Body of pancreas (tissue), 4 donors: ENCODE results near the gene PHF12. TPM values are rescaled to one million over a fixed set of nuclear protein-coding genes. Genes with fewer than 3 reads are reported as not detected.

ENCODE experiments used
- ATAC-seq: fragments of 150-250 bp; one replicate; pipeline ENCODE4 v1.9.1; 2016
- DNase-seq, 4 donors: peaks; one replicate each; pipeline ENCODE4 v3.0.0-alpha.2; 2019
- H3K27ac ChIP-seq, 4 donors: fragments of 200-600 bp; sonication (generic); 1 replicate in 3 of 4; 2 replicates in 1 of 4; pipeline versions ENCODE4 v1.5.1 to v1.6.1; 2016 to 2019; ENCODE audit warnings: mild to moderate bottlenecking in 1 of 4, mixed read lengths in 1 of 4, moderate library complexity in 1 of 4
- H3K27me3 ChIP-seq, 2 donors: fragments of 200-600 bp; sonication (generic); one replicate each; pipeline ENCODE4 v1.6.0; 2016; ENCODE audit warnings: mild to moderate bottlenecking in 1 of 2
- H3K36me3 ChIP-seq, 2 donors: fragments of 200-600 bp; sonication (generic); replicated peaks in 1 of 2; 2 replicates each; pipeline ENCODE4 v1.5.1; 2016; ENCODE audit warnings: low read depth in 2 of 2; ENCODE audit not compliant: insufficient read depth in 1 of 2
- H3K4me1 ChIP-seq: fragments of 200-600 bp; sonication (generic); one replicate; pipeline ENCODE4 v1.6.0; 2016
- H3K4me3 ChIP-seq, 2 donors: fragments of 200-600 bp; sonication (generic); 1 replicate in 1 of 2; 2 replicates in 1 of 2; pipeline ENCODE4 v1.5.1; 2016 to 2019
- H3K9me3 ChIP-seq, 3 donors: fragments of 200-600 bp; sonication (generic); 1 replicate in 2 of 3; 2 replicates in 1 of 3; pipeline ENCODE4 v1.5.1; 2016
- CTCF ChIP-seq, 7 experiments: fragments of 450-650 bp in 4 of 7; fragments of 200-600 bp in 3 of 7; sonication (generic) in 3 of 7; IDR thresholded peaks; one replicate each; pipeline ENCODE4 v1.5.1; 2016 to 2019; ENCODE audit warnings: antibody characterized with exemption in 7 of 7
- POLR2A ChIP-seq, 3 donors: fragments of 450-650 bp; IDR thresholded peaks; one replicate each; pipeline ENCODE4 v1.6.1; 2016; ENCODE audit warnings: antibody characterized with exemption in 3 of 3, mild to moderate bottlenecking in 2 of 3
- WGBS, 2 donors: methylation state at CpG; one replicate each; pipeline ENCODE4 v1.1.5; 2017; 5-methylcytosine and 5-hydroxymethylcytosine counted together
- intact Hi-C: fragments of 100-400 bp; cut with DNase I; formaldehyde crosslinking; loops from one replicate; pipeline ENCODE4 v1.15.1; 2023
- total RNA-seq, 2 donors: library from RNA; depleted of rRNA; stranded (reverse); fragments of >200 nt; gene quantifications; one replicate each; pipeline ENCODE4 v1.1.0, GENCODE V29; 2016

The PHF12 gene
- total RNA-seq, 2 donors from 2014 or later: 22.1 to 56.4 TPM

- 24 to 29% methylated on average over 5 of the region's 5 CpGs for WGBS, 2 donors
- ATAC-seq (no peak), DNase-seq (peak; percentile 48 to 60 (median 54))
- H3K9me3 ChIP-seq: no peaks in the 10 kb centered on the region
- no peak overlapping the region for H3K4me3 ChIP-seq
- intact Hi-C loops: loop anchor here (10.0 kb wide), 1 partner anchor 331 kb away; no protein-coding TSS in a partner anchor
- H3K4me1 ChIP-seq: peaks cover 12% of the 10 kb centered on the region
- no peak overlapping the region for H3K27ac ChIP-seq
- no peaks in the 10 kb centered on the region for H3K36me3 ChIP-seq
- H3K27me3 ChIP-seq: no peaks in the 10 kb centered on the region
- TF ChIP-seq POLR2A (IDR thresholded peaks at IDR 0.05) (no peak), CTCF (IDR thresholded peaks at IDR 0.05) (peak; percentile 26 to 70 (median 61))
Measured at GRCh38 chr17:28953444-28954118, 2.3 kb upstream of the PHF12 start.

GRCh38 chr17:28951991-28952975 lies 965 bp upstream of the PHF12 start:
- Histone ChIP-seq H3K36me3 (no peaks in the 10 kb centered on the region), H3K27me3 (no peaks in the 10 kb centered on the region), H3K4me1 (peaks cover 25% of the 10 kb centered on the region), H3K9me3 (no peaks in the 10 kb centered on the region), H3K27ac (peak overlapping the region; percentile 92 to 100 (median 98)), H3K4me3 (peak overlapping the region; percentile 3 to 34)
- intact Hi-C loops: loop anchor here (10.0 kb wide), 1 partner anchor 333 kb away; no protein-coding TSS in a partner anchor
- 5 to 7% methylated on average over 29 to 36 of the region's 36 CpGs for WGBS, 2 donors
- ATAC-seq (peak; percentile 79), DNase-seq (peak; percentile 97 to 99 (median 98))
- TF ChIP-seq POLR2A (IDR thresholded peaks at IDR 0.05): peak; percentile 8 to 80 (median 76)
- TF ChIP-seq CTCF (IDR thresholded peaks at IDR 0.05): peak in 1 of 7 experiments; percentile 16

GRCh38 chr17:28950752-28951427 lies 428 bp downstream of the PHF12 start:
- TF ChIP-seq POLR2A (IDR thresholded peaks at IDR 0.05) (no peak), CTCF (IDR thresholded peaks at IDR 0.05) (no peak)
- intact Hi-C loops: loop anchor here (10.0 kb wide), 1 partner anchor 334 kb away; no protein-coding TSS in a partner anchor
- peak overlapping the region; percentile 67 to 96 for H3K4me3 ChIP-seq
- ATAC-seq (no peak), DNase-seq (no peak)
- H3K27me3 ChIP-seq: no peaks in the 10 kb centered on the region
- no peaks in the 10 kb centered on the region for H3K36me3 ChIP-seq
- H3K4me1 ChIP-seq: peaks cover 39% of the 10 kb centered on the region
- 0 to 1% methylated on average over 12 to 22 of the region's 51 CpGs for WGBS, 2 donors
- no peaks in the 10 kb centered on the region for H3K9me3 ChIP-seq
- peak overlapping the region; percentile 82 to 99 (median 94) for H3K27ac ChIP-seq

GRCh38 chr17:28950017-28950751 lies 1.1 kb downstream of the PHF12 start:
- WGBS, 2 donors: 0 to 2% methylated on average over 31 to 43 of the region's 43 CpGs
- H3K27me3 ChIP-seq: no peaks in the 10 kb centered on the region
- TF ChIP-seq POLR2A (IDR thresholded peaks at IDR 0.05): no peak
- no peak for TF ChIP-seq CTCF (IDR thresholded peaks at IDR 0.05)
- H3K4me1 ChIP-seq: peaks cover 46% of the 10 kb centered on the region
- H3K27ac ChIP-seq: peak overlapping the region; percentile 82 to 99 (median 94)
- H3K9me3 ChIP-seq: no peaks in the 10 kb centered on the region
- H3K36me3 ChIP-seq: no peaks in the 10 kb centered on the region
- peak overlapping the region; percentile 67 to 96 for H3K4me3 ChIP-seq
- intact Hi-C loops: loop anchor here (10.0 kb wide), 1 partner anchor 335 kb away; no protein-coding TSS in a partner anchor
- DNase-seq (peak; percentile 51 to 65 (median 58)), ATAC-seq (no peak)
